HepG2 (cell line): ENCODE results near the gene WBP1. TPM values are rescaled to one million over a fixed set of nuclear protein-coding genes. Genes with fewer than 3 reads are reported as not detected.

Experiments used
- AKAP8 ChIP-seq: sonication (generic); formaldehyde crosslinking; IDR thresholded peaks from 2 replicates; pipeline ENCODE4 v1.5.1; 2020; ENCODE audit warnings: mild to moderate bottlenecking, missing genetic modification reagents
- BCL6 ChIP-seq: IDR thresholded peaks from 2 replicates; pipeline ENCODE4 v1.6.1; 2016; ENCODE audit warnings: missing genetic modification reagents, missing compliant biosample characterization
- BHLHE40 ChIP-seq: IDR thresholded peaks from 2 replicates; pipeline ENCODE4 v1.6.1; 2011; ENCODE audit warnings: low read length, improper control_type of control experiment
- HDAC1 ChIP-seq: sonication (generic); formaldehyde crosslinking; IDR thresholded peaks from 2 replicates; pipeline ENCODE4 v1.5.1; 2020; ENCODE audit warnings: mild to moderate bottlenecking, missing genetic modification reagents
- HOXA3 ChIP-seq: sonication (generic); formaldehyde crosslinking; IDR thresholded peaks from 2 replicates; pipeline ENCODE4 v1.5.0; 2020; ENCODE audit warnings: missing genetic modification reagents
- MIXL1 ChIP-seq: IDR thresholded peaks from 2 replicates; pipeline ENCODE4 v1.6.1; 2016
- NR1H2 ChIP-seq: sonication (generic); formaldehyde crosslinking; IDR thresholded peaks from 2 replicates; pipeline ENCODE4 v1.8.1; 2022; ENCODE audit warnings: low read depth, missing genetic modification reagents, borderline replicate concordance
- NR2C2 ChIP-seq: sonication (generic); formaldehyde crosslinking; IDR thresholded peaks from 2 replicates; pipeline ENCODE4 v1.4.0; 2020; ENCODE audit warnings: missing genetic modification reagents, mild to moderate bottlenecking, moderate library complexity, borderline replicate concordance
- PAF1 ChIP-seq: IDR thresholded peaks from 2 replicates; pipeline ENCODE4 v1.6.1; 2016; ENCODE audit warnings: missing genetic modification reagents, missing compliant biosample characterization
- SETDB1 ChIP-seq: sonication (generic); formaldehyde crosslinking; IDR thresholded peaks from 2 replicates; pipeline ENCODE4 v1.5.1; 2020; ENCODE audit warnings: missing genetic modification reagents, mild to moderate bottlenecking, borderline replicate concordance
- TSC22D2 ChIP-seq: sonication (generic); formaldehyde crosslinking; IDR thresholded peaks from 2 replicates; pipeline ENCODE4 v1.5.1; 2020; ENCODE audit warnings: missing genetic modification reagents, mild to moderate bottlenecking, borderline replicate concordance
- ZKSCAN8 ChIP-seq: IDR thresholded peaks from 2 replicates; pipeline ENCODE4 v1.6.1; 2016; ENCODE audit warnings: borderline replicate concordance, missing genetic modification reagents, missing compliant biosample characterization
- ZNF232 ChIP-seq: sonication (generic); formaldehyde crosslinking; IDR thresholded peaks from 2 replicates; pipeline ENCODE4 v1.4.0; 2020; ENCODE audit warnings: missing genetic modification reagents, borderline replicate concordance
- ZNF30 ChIP-seq: sonication (generic); formaldehyde crosslinking; IDR thresholded peaks from 2 replicates; pipeline ENCODE4 v1.5.0; 2020; ENCODE audit warnings: mild to moderate bottlenecking, missing genetic modification reagents
- ZNF879 ChIP-seq: sonication (generic); formaldehyde crosslinking; IDR thresholded peaks from 2 replicates; pipeline ENCODE4 v1.8.1; 2023; ENCODE audit warnings: missing genetic modification reagents
- polyA plus RNA-seq, 8 experiments: library from polyadenylated mRNA; depleted of rRNA in 3 of 8; stranded (reverse) in 7 of 8; unstranded in 1 of 8; fragments of >200 nt; fragmentation: Illumina TruSeq in 4 of 8; extraction: Trizol in 4 of 8; gene quantifications; 2 replicates each; pipeline versions ENCODE4 v1.2.1 to v1.2.3, GENCODE V29; 2011 to 2016; ENCODE audit warnings: low read depth in 4 of 8, missing spikeins in 1 of 8, mixed read lengths in 1 of 8; ENCODE audit not compliant: insufficient read depth in 1 of 8
- total RNA-seq, 5 experiments: library from RNA; depleted of rRNA; stranded (reverse); fragments of >200 nt; fragmentation: Illumina TruSeq; extraction: Trizol; gene quantifications; 2 replicates each; pipeline ENCODE4 v1.2.3, GENCODE V29; 2016; ENCODE audit warnings: low read depth in 1 of 5
- TF ChIP-seq, protein P1 (sequence below): sonication (generic); formaldehyde crosslinking; IDR thresholded peaks from 2 replicates; pipeline ENCODE4 v1.5.0; 2020; ENCODE audit warnings: missing genetic modification reagents
- TF ChIP-seq, protein P2 (sequence below): sonication (generic); formaldehyde crosslinking; IDR thresholded peaks from 2 replicates; pipeline ENCODE4 v1.5.0; 2020; ENCODE audit warnings: mild to moderate bottlenecking, missing genetic modification reagents, borderline replicate concordance
- TF ChIP-seq, protein P3 (sequence below): sonication (generic); formaldehyde crosslinking; IDR thresholded peaks from 2 replicates; pipeline ENCODE4 v1.4.0; 2020; ENCODE audit warnings: missing genetic modification reagents, borderline replicate concordance
- TF ChIP-seq, protein P4 (sequence below): sonication (generic); formaldehyde crosslinking; IDR thresholded peaks from 2 replicates; pipeline ENCODE4 v1.4.0; 2020; ENCODE audit warnings: missing genetic modification reagents, mild to moderate bottlenecking, borderline replicate concordance

WBP1 gene
- total and polyA plus RNA-seq, 2 of the 13 experiments (the other 11 are each of a cell fraction or from before 2014, with no cell fraction given), result 38.8 to 85.7 TPM

DNA sequence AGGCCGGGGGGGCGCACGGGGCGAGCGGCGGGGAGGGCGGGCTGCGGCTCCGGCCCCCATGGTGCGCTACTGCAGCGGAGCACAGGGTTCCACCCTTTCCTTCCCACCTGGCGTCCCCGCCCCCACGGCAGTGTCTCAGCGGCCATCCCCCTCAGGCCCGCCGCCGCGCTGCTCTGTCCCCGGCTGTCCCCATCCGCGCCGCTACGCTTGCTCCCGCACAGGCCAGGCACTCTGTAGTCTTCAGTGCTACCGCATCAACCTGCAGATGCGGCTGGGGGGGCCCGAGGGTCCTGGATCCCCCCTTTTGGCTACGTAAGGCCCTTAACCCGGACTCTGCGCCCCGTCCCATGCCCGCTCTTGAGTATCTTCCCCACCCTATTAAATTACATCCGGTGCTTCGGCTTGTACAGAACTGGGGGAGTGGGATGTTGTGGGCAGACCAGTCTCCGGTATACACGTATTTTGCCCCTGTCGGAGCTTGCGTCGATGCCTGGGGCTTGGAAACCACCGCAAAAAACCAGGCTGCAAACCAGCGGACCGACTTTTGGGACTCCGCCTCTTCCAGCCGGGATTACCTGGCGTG lies 598 bp upstream of the WBP1 start (continued):
- TF ChIP-seq, protein P1, sequence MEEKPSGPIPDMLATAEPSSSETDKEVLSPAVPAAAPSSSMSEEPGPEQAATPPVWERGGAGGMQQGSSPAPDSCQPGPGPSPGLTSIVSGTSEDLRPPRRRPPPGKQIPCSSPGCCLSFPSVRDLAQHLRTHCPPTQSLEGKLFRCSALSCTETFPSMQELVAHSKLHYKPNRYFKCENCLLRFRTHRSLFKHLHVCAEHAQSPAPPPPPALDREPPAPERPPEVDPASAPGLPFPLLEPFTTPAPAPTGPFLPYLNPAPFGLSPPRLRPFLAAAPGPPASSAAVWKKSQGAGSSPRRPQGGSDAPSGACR (CRISPR knock-in tag), result peak; percentile 65; the same call in 1 of the 2 replicates
- TF ChIP-seq HDAC1 (CRISPR knock-in tag) (peak; percentile 65; the same call in 1 of the 2 replicates), TSC22D2 (CRISPR knock-in tag) (no peak; the same call in 1 of the 2 replicates), ZKSCAN8 (CRISPR knock-in tag) (peak; percentile 15; the same call in 1 of the 2 replicates), BHLHE40 (no peak), AKAP8 (CRISPR knock-in tag) (no peak; the same call in 1 of the 2 replicates), PAF1 (CRISPR knock-in tag) (0 out of 2 replicates have a peak, but pooled peaks have one; percentile 72), ZNF879 (CRISPR knock-in tag) (no peak), ZNF30 (CRISPR knock-in tag) (no peak), HOXA3 (CRISPR knock-in tag) (peak; percentile 77; the same call in 1 of the 2 replicates), ZNF232 (CRISPR knock-in tag) (peak; percentile 71), NR1H2 (CRISPR knock-in tag) (no peak), BCL6 (peak; percentile 24; the same call in 1 of the 2 replicates), MIXL1 (no peak), SETDB1 (CRISPR knock-in tag) (no peak), NR2C2 (CRISPR knock-in tag) (peak; percentile 83; the same call in 1 of the 2 replicates)
- TF ChIP-seq, protein P2, sequence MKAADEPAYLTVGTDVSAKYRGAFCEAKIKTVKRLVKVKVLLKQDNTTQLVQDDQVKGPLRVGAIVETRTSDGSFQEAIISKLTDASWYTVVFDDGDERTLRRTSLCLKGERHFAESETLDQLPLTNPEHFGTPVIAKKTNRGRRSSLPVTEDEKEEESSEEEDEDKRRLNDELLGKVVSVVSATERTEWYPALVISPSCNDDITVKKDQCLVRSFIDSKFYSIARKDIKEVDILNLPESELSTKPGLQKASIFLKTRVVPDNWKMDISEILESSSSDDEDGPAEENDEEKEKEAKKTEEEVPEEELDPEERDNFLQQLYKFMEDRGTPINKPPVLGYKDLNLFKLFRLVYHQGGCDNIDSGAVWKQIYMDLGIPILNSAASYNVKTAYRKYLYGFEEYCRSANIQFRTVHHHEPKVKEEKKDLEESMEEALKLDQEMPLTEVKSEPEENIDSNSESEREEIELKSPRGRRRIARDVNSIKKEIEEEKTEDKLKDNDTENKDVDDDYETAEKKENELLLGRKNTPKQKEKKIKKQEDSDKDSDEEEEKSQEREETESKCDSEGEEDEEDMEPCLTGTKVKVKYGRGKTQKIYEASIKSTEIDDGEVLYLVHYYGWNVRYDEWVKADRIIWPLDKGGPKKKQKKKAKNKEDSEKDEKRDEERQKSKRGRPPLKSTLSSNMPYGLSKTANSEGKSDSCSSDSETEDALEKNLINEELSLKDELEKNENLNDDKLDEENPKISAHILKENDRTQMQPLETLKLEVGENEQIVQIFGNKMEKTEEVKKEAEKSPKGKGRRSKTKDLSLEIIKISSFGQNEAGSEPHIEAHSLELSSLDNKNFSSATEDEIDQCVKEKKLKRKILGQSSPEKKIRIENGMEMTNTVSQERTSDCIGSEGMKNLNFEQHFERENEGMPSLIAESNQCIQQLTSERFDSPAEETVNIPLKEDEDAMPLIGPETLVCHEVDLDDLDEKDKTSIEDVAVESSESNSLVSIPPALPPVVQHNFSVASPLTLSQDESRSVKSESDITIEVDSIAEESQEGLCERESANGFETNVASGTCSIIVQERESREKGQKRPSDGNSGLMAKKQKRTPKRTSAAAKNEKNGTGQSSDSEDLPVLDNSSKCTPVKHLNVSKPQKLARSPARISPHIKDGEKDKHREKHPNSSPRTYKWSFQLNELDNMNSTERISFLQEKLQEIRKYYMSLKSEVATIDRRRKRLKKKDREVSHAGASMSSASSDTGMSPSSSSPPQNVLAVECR (CRISPR knock-in tag), result peak; percentile 88
- TF ChIP-seq, protein P3, sequence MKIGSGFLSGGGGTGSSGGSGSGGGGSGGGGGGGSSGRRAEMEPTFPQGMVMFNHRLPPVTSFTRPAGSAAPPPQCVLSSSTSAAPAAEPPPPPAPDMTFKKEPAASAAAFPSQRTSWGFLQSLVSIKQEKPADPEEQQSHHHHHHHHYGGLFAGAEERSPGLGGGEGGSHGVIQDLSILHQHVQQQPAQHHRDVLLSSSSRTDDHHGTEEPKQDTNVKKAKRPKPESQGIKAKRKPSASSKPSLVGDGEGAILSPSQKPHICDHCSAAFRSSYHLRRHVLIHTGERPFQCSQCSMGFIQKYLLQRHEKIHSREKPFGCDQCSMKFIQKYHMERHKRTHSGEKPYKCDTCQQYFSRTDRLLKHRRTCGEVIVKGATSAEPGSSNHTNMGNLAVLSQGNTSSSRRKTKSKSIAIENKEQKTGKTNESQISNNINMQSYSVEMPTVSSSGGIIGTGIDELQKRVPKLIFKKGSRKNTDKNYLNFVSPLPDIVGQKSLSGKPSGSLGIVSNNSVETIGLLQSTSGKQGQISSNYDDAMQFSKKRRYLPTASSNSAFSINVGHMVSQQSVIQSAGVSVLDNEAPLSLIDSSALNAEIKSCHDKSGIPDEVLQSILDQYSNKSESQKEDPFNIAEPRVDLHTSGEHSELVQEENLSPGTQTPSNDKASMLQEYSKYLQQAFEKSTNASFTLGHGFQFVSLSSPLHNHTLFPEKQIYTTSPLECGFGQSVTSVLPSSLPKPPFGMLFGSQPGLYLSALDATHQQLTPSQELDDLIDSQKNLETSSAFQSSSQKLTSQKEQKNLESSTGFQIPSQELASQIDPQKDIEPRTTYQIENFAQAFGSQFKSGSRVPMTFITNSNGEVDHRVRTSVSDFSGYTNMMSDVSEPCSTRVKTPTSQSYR (CRISPR knock-in tag), result peak; percentile 87
- TF ChIP-seq, protein P4, sequence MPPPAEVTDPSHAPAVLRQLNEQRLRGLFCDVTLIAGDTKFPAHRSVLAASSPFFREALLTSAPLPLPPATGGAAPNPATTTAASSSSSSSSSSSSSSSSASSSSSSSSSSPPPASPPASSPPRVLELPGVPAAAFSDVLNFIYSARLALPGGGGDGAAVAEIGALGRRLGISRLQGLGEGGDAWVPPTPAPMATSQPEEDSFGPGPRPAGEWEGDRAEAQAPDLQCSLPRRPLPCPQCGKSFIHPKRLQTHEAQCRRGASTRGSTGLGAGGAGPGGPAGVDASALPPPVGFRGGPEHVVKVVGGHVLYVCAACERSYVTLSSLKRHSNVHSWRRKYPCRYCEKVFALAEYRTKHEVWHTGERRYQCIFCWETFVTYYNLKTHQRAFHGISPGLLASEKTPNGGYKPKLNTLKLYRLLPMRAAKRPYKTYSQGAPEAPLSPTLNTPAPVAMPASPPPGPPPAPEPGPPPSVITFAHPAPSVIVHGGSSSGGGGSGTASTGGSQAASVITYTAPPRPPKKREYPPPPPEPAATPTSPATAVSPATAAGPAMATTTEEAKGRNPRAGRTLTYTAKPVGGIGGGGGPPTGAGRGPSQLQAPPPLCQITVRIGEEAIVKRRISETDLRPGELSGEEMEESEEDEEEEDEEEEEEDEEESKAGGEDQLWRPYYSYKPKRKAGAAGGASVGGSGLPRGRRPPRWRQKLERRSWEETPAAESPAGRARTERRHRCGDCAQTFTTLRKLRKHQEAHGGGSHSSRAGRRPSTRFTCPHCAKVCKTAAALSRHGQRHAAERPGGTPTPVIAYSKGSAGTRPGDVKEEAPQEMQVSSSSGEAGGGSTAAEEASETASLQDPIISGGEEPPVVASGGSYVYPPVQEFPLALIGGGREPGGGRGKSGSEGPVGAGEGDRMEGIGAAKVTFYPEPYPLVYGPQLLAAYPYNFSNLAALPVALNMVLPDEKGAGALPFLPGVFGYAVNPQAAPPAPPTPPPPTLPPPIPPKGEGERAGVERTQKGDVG, result no peak
